Activated naive CD4-positive, alpha-beta T cell (primary cell): ENCODE data around the gene CRHR2.
"Not testable (repeated sequence)": the region's sequence is repeated elsewhere in the genome, so short reads cannot be mapped to it uniquely, and the experiment has no call there.

Source experiments
- DNase-seq, 4 experiments: peaks; one replicate each; lab custom pipeline; 2025; lab: John Stamatoyannopoulos, UW

The CRHR2 gene

DNA sequence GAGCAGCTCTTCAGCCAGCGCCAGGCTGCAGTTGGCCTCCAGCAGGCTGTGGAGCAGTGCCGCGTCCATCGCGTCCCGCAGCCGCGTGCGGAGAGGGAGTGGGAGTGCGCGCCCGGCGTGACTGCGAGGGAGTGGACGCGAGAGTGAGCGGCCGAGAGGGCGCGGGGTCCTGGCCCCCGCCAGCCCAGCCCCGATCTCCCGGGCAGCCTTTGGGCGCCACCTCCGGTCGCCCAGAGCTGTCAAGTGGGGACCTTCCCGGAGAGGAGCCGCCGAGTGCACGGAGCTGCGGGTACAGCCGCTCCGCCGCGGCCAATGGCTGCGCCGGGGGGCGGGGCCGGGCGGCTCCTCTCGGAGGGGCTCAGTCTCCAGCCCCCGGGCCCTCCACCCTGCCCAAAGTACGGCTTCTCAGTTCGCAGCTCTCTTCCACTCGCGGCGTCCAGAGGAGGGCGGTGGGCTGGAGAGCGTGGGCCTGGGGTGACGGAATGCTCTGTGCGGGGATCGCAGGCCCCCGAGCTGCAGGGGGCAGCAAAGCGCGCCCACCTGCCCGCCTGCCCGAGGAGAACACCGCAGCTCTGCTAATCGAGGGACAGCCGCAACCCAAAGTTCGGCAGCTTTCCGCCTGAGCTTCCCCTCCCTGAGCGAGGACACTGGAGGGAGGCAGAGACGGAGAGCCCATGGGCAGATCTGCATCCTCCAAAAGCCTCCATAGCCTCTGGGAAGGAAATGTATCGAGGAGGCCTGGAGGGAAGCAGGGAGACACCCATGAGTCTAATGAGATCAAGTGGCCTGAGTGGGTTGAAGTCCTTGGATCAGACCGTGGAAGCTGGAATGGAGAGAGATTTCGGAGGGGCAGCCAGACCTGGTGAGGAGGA lies at the start of gene CRHR2:
TSS of gene CRHR2 (minus strand) at position 245 of the 872 bp plus-strand sequence. CDS start at position 69, 176 bp downstream.
- DNase-seq = peak in 1 of 4 experiments; percentile 13

DNA sequence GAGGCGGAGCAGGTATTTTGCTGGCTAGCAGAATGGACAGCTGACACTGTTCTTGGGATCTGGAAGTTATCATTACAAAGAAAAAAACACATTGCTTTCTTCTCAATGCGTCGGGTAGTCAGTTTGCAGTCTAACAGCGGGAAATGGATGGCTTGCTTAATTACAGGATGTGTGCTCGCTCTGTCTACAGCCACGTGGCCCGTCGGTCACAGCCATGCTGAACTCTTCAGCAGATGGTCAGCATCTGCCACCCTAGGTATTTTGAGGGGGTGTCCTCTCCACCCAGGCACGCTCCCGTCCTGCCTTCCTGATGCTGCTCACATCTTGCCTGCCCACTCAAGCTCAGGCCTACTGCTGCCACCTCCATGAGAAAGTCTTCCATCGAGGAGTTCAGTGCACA lies 49.3 kb upstream of the CRHR2 start:
- DNase-seq = no peak

DNA sequence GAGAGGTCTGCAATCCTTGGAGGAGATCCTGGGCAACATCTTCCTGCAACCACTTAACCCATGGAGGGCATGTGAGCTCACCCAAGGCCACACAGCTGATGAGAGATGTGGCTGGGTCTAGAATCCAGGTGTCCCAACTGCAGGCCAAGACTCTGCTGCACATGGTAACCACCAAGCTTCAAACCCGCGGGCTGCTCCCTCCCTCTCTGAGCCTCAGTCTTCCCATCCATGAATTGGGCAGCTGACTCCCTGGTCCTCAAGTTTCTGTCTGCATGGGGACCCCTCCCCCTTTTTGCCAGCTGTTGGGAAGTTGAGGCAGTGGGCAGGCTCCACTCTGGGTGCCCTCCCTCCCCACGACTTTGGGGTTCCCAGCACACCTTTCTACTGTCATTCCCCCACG lies 48.7 kb upstream of the CRHR2 start:
- DNase-seq = no peak

DNA sequence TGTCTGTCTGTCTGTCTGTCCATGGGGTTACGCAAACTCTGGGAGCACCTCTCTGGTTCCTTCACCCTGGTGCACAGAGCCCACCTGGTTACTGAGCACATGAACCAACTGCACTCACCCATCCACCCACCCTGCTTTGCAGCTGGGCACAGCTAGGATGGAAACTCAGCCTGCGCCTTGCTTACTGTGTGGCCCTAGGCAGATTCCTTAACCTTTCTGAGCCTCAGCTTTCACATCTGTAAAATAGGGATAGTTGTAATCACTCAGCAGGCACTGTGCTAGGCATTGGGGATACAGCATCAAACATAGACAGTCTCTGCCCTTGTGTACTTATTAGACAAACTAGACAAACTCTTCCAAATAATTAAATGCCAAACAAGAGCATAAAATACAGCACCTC lies 47.8 kb upstream of the CRHR2 start:
- DNase-seq = no peak

DNA sequence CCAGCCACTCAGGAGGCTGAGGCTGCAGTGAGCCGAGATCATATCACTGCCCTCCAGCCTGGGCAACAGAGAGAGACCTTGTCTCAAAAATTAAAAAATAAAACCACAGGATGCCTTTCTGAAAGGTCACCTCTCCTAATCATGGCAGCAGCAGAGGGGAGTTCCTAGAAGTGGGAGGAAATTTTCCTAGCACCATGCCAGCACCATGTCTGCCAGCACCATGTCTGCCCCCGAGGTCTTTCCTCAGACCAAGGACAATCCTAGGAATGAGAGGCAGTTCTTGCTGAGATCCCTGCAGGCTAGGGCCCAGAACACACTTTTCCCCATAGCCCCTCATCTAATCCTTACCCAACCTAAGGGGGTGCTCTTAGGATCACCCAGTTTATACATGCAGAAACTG lies 47.4 kb upstream of the CRHR2 start:
- DNase-seq = no peak

DNA sequence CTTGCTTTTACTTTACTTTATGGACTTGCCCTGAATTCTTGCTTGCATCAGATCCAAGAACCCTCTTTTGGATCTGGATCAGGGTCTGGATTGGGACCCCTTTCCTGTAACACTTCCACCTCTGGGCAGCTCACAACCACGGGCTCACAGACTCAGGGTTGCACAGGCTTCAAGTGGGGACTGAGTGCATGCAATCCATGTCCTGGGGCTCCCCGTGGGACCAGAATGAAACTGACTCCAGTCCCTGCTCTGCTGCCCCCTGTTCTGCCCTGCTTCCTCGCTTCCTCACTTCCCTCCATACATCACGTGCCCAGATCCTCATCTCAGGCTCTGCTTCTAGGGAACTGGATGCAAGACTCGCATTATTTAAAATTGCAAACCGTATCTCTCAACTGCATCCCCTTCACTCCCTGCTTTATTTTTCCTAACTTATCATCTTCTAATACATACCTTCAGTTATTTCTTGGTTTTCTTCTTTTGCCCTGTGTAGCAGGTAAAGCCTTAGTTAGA lies 46.4 kb upstream of the CRHR2 start:
- DNase-seq = no peak

DNA sequence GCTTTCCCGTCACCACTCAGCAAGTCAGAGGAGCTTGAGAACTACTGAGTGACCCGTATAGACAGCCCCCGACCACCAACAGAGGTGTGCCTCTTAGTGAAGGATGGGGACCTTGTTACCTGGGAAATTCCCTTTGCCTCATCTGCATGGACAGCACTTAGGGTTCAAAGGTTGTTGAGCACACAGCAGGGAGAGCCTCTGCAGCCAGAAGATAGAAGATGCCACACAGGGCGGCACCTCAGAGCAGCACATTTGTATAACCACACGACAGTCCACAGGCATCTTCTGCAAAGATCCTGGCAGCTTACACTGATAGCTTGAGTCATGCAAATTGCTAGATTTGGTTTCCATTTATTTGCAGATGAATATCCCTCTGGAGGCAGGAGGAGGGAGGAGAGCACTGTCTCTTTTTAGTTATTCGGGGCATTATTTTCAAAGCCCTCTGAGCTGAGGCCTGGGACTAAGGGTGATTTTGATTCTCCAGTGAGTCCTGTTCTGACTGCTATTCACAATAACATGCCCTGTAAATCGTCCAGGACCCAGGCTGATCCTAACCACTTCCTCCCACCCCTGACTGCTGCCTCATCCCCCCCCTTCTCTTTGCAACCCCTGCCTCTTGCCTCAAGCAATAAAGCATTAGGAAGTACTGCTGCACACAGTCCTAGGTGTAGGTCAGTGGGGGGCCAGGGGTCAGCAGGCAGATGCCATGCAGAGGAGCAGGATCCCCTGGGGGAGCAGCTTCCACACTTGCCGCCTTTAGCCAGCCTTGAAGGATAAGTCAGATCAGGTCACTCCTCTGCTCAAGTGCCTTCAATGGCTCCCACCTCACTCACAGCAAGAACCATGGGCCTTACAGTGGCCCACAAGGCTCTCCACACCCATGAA lies 45.0 kb upstream of the CRHR2 start:
- DNase-seq = peak in 2 of 4 experiments; percentile 26 to 40

DNA sequence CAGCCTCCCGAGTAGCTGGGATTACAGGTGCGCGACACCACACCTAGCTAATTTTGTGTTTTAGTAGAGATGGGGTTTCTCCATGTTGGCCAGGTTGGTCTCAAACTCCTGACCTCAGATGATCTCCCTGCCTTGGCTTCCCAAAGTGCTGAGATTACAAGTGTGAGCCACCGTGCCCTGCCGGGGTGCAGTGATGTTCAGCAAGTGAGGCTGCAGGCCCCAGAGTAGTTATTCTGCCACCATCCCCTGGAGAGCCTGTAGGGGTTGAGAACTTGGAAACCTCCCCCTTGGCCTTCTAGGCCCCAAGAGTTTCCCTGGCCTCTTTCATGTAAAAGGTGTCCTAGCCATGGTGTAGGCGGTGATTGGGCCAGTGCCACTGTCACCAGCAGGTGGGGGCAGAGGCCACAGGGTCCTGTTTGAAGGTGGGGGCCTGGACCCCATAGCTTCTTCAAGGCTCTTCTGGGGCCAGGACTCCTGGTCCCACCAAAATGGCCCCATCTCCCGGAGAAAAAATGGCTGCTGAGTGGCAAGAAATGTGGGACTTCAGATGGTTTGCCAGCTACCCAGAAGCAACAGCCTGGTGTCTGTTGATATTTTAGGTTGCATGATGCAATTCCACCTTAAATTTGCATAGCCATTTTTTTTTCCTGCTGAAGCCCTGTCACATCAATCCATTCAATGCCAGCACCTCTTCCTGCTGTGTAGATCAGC lies 44.2 kb upstream of the CRHR2 start:
- peak in 1 of 4 experiments; percentile 8 for DNase-seq

DNA sequence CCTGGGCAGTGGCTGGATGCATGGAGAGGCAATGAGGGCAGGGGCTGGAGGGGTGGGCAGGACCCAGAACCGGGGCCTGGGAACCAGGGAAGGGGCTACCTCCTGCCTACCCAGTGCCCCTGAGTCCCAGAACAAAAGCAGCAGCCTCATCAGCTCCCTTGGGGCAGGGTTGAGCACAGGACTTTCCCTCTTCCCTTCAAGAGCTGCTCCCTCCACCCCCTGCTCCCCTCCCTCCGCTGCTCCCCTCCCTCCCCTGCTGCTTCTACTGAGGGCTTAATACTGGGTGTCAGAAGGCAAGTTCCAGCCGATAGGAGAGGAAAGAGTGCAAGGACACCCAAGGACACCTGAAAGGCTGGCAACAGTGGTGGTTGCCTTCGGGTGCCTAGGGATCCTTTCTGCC lies 41.5 kb upstream of the CRHR2 start:
- no peak for DNase-seq

DNA sequence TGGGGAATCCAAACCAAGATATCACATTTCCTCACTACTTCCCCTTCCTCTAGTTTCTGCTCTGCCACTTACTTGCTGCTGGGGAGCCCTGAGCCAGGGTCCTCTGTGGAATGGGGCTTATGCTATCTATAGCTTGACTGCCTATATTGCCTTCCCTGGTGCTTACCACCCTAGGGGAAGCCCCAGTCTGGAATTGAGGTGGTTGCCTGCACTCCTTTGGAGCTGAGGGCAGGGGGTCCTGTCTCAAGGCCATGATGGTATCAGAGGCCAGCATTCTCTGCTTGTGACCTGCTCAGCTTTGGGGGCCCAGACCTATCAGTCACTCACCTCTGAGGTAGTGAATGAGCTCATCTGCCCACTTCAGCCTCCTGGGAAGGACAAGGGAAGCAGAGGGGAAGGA lies 40.4 kb upstream of the CRHR2 start:
- no peak for DNase-seq

DNA sequence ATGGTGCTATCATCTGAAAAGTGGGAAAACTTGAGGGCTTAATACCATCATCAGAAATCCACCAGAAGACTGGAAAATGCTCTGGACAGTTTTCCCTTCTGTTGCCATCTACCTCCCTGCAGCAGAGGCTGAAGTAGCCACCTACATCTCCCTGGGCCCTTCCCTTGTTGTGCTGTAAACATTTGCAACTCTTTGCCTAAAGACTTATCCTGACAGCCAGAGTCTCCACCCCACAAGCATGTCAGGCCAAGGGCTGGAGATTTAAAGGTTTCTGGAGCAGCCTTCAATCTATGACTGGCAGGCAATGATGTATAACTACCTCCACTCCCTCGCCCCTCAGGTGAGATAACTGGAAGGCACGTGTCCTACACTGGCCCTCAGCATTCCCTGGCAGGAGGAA lies 39.9 kb upstream of the CRHR2 start:
- no peak for DNase-seq

DNA sequence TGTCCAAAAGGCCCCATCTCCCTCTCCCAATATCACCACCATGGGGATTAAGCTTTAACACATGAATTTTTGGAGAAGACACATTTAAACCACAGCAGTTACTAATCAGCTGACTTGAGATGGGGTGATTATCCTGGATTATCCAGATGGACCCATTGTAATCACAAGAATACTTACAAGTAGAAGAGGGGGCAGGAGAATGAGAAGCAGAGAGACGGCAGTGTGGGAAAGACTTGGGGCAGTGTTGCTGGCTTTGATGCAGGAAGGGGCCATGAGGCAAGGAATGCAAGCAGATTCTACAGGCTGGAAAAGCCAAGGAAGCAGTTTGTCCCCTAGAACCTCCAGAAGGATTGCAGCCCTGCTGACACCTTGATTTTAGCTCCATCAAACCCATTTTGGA lies 39.0 kb upstream of the CRHR2 start:
- DNase-seq = no peak

DNA sequence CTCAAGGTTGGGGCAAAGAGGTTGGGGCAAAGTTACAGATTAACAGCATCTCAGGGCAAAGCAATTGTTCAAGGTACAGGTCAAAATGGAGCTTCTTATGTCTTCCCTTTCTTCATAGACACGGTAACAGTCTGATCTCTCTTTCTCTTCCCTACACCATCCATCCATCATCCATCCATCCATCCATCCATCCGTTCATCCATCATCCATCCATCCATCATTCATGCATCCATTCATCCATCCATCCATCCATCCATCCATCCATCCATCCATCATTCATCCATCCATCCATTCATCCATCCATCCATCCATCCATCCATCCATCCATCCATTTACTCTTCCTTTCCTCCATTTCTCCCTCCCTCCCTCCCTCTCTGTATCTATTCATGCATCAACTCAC lies 37.2 kb upstream of the CRHR2 start:
- DNase-seq = not testable (repeated sequence)

DNA sequence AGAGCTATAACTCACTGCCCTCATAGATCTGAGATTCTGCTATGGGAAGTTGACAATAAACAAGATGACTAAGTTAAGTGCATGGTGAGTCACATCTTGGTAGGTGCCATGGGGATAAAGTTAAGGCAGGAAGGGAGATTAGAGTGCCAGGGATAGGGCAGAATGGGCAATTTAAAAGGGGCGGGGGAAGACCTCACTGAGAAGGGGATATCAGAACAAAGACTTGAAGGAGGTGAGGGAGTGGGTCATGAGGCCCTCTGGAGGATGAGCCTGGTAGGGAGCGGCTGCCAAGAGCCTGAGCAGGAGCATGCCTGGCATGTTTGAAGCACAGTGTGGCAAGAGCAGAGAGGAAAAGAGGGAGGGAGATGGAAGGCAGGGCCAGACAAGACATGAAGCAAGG lies 34.9 kb upstream of the CRHR2 start:
- no peak for DNase-seq

DNA sequence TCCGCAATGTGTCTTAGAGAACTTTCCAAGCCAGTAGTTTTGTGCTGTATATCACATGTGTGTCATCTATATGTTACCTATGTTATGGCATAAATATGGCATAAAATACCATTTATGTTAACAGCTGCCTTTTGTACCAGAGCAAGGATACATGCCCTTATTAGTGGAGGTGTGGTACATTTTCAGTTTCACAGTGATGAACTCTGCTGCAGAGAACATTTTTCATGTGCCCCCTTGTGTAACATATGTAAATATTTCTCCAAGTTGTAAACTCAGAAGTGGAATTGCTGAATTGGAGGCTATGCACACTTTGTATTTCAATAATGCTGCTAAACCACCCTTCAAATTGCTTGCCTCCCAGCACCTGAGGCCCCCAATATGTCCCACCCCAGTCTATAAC lies 31.9 kb upstream of the CRHR2 start:
- no peak for DNase-seq

DNA sequence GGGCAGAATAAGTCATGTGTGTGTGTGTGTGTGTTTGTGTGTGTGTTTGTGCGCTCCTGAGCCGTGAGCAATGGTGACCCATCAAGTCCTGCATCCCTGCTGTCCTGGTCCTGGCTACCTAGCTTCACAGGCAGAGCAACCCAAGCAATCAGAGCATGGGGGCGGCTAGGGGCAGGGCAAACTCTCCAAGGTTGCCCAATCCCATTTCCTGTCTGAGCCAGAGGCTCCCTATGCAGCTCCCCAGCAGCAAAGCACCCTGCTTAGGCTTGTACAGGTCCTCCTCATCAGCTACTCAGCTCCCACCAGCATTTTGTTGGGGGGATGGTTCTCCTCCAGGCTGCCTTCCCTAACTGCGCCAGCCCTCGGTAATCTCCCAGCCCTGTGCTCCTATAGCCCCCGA lies 31.1 kb upstream of the CRHR2 start:
- no peak for DNase-seq

DNA sequence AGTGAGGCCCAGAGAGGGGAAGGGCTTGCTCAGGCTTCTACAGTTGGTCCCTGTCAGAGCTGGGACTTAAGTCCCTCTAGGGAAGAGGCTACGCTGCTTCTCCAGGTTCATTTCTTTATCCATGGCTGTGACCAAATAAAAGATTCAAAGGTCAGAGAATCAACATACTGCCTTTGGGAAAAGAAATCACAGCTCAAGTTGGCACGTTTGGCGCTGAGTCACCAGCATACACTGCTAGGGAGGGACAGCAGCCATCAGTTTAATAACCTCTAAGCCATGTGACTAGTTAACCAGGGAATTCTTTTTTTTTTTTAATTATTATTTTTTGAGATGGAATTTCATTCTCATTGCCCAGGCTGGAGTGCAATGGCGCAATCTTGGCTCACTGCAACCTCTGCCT lies 28.4 kb upstream of the CRHR2 start:
- no peak for DNase-seq

DNA sequence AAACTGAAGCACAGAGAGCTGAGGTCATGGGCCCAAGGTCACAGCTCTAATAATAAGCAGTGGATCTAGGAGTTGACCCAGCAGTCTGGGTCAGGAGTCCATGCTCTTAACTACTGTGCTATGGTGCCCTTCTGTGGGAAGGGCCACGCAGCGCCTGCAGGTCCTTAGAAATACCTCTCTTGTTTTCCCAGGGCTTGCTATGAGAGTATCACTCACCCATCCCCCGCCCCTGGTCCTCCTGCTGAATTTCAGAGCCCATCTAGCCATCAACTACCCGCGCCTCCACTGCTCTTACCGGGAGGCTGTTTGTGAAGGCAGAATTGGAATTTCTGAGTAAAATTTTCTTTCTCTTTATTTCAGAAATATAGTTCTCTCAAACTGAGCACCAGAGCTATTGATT lies 27.3 kb upstream of the CRHR2 start:
- no peak for DNase-seq

DNA sequence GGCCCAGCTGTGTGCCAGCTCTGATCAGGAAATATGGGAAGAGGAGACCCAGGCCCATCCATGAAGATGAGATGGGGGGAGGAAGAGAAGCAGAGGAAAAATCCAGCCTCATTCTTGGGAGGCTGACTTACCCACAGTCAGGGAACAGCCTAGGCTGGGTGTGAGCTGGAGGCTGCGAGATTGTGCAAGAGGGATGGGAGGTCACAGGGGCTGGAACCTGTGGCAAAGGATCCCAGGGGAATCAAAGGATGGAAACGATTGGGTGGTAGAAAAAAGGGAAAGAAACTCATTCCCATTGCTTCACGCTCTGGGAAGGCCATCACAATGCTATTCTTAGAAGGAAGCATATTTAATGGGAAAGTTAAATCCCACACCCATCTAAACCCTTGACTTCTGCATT lies 26.7 kb upstream of the CRHR2 start:
- DNase-seq = no peak

DNA sequence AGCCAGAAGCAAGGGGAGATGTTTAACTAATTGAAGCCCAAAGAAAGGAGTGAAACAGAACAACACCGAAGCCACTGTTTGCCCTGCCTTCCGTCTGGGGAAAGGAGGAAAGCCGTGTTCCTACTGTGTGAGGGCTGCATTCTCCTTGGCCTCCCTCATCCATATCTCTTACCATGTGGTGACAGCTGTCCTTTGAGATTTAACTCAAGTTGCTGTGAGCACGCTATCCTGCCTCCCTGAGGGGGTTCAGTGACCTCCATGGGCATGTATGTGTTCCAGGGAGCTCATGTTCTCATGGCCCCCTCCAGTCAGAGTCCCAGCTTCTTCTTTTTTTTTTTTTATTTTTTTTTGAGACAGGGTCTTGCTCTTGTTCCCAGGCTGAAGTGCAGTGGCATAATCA lies 26.2 kb upstream of the CRHR2 start:
- DNase-seq = no peak

DNA sequence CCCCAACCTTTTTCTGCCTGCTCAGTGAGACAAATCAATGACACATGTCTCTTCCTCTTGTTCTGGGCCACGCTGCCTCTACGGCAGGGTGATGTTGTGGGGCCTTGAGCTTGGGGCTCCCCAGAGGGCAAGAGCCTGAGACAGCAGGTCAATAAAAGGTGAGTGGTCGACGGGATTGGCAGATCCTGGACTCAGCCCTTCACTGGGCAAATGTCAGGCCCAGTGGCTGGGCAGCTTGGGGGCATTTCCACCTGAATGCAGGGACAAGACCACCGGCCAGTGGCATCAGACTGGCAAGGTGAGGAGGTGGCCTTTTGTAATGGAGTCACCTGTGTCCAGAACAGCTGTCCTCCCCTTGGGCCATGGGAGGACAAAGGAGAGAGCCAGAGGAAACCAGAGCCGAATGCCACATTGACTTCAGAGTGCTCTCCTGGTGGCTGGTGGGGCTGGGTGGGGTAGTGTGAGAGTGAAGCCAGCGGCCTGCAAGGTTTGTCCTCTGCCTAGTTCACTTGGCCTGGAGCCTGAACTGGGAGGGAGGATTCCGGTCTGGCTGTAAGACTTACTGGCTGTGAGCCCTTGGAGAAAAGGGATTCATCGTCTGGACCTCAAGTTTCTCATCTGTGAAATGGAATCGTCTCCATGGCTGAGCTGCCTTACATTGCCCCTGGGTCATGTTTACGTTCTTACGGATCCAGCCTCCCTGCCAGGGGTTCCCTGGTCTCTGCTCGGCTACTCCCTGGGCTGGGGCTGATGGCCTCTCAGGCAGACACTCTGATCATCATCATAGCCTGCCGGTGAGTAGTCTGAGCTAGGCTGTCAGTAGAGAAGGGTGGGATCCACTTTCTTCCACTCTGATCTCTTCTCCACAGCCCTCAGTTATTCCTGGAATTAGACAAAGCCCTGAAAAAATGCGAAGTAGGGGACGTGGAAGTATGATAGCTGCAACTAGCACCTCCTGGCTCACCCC lies 25.4 kb upstream of the CRHR2 start:
- DNase-seq = no peak
